HUES6 (cell line): ENCODE measurements around the gene RAB35.
"Not testable (repeated sequence)": the region's sequence is repeated elsewhere in the genome, so short reads cannot be mapped to it uniquely, and the experiment has no call there.

Experiments used
- H3K27ac ChIP-seq: 2 replicates; pipeline ENCODE4 v1.7.0; 2013; ENCODE audit warnings: low read depth, mild to moderate bottlenecking, low read length, inconsistent platforms
- H3K27me3 ChIP-seq: 2 replicates; pipeline ENCODE4 v1.6.1; 2013; ENCODE audit warnings: low read length; ENCODE audit not compliant: control insufficient read depth, insufficient read depth
- H3K36me3 ChIP-seq: 2 replicates; pipeline ENCODE4 v1.6.1; 2013; ENCODE audit warnings: low read length; ENCODE audit not compliant: control insufficient read depth, insufficient read depth
- H3K4me1 ChIP-seq: 2 replicates; pipeline ENCODE4 v1.6.1; 2013; ENCODE audit warnings: low read length; ENCODE audit not compliant: control insufficient read depth, insufficient read depth
- H3K4me3 ChIP-seq: 2 replicates; pipeline ENCODE4 v1.5.1; 2013; ENCODE audit warnings: low read depth, low read length
- H3K9ac ChIP-seq: one replicate; pipeline ENCODE4 v1.6.1; 2013; ENCODE audit warnings: mild to moderate bottlenecking, low read length
- H3K9me3 ChIP-seq: 2 replicates; pipeline ENCODE4 v1.6.1; 2013; ENCODE audit warnings: low read depth, low read length; ENCODE audit not compliant: control insufficient read depth, insufficient read depth

The RAB35 gene

DNA sequence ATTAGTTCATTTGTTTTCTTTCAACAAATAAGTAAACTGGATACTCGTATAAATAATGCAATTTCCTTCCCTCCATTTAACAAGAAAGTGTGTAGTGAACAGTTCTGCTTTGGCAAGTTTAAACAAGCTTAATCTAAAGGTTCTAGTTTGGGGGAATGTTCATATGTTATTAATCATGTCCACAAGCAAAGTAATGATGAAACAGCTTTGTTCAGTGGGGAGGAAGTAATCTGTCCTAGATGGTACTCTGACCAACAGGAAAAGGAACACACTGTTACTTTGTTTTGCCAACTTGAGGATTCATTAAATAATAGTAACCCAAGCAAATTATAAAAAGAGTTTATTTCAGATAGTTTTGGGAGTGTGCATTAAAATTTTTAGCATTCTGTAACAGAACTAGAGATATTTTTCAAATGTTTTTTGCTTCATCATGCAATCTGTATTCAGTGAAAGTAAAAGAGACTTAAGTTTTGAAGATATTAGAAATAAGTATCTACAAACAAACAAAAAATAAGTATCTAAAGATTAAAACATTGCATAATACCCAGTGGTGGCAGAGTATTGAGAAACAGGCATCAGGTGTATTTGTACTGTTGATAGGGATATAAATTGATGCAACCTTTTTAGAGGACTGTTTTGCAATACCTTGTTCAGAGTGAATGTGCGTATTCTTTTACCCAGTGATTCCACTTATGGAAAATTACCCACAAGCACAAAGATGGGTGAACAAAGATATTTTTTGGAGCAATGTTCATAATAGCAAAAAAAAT lies 61.1 kb downstream of the RAB35 start:
- Histone ChIP-seq H3K4me1 (no peaks in the 10 kb centered on the region), H3K9me3 (no peaks in the 10 kb centered on the region), H3K4me3 (no peak overlapping the region), H3K27ac (no peak overlapping the region), H3K27me3 (no peaks in the 10 kb centered on the region), H3K36me3 (no peaks in the 10 kb centered on the region), H3K9ac (no peak overlapping the region)

GRCh38 chr12:120054293-120054692 lies 62.3 kb downstream of the RAB35 start:
- no peak overlapping the region for H3K27ac ChIP-seq
- no peaks in the 10 kb centered on the region for H3K27me3 ChIP-seq
- H3K4me3 ChIP-seq: no peak overlapping the region
- no peaks in the 10 kb centered on the region for H3K4me1 ChIP-seq
- no peak overlapping the region for H3K9ac ChIP-seq
- H3K9me3 ChIP-seq: no peaks in the 10 kb centered on the region
- no peaks in the 10 kb centered on the region for H3K36me3 ChIP-seq

GRCh38 chr12:120051535-120051934 lies 65.0 kb downstream of the RAB35 start:
- Histone ChIP-seq H3K9ac (no peak overlapping the region), H3K9me3 (no peaks in the 10 kb centered on the region), H3K4me1 (no peaks in the 10 kb centered on the region), H3K27ac (no peak overlapping the region), H3K27me3 (no peaks in the 10 kb centered on the region), H3K36me3 (no peaks in the 10 kb centered on the region), H3K4me3 (no peak overlapping the region)

- Histone ChIP-seq H3K4me1 (no peaks in the 10 kb centered on the region), H3K9ac (no peak overlapping the region), H3K27me3 (no peaks in the 10 kb centered on the region), H3K36me3 (no peaks in the 10 kb centered on the region), H3K4me3 (no peak overlapping the region), H3K27ac (no peak overlapping the region), H3K9me3 (no peaks in the 10 kb centered on the region)
Observed at GRCh38 chr12:120049426-120049825, 67.1 kb downstream of the RAB35 start.

GRCh38 chr12:120048263-120048662 lies 68.3 kb downstream of the RAB35 start:
- no peaks in the 10 kb centered on the region for H3K27me3 ChIP-seq
- no peak overlapping the region for H3K4me3 ChIP-seq
- no peaks in the 10 kb centered on the region for H3K4me1 ChIP-seq
- no peak overlapping the region for H3K9ac ChIP-seq
- no peaks in the 10 kb centered on the region for H3K9me3 ChIP-seq
- no peaks in the 10 kb centered on the region for H3K36me3 ChIP-seq
- no peak overlapping the region for H3K27ac ChIP-seq

DNA sequence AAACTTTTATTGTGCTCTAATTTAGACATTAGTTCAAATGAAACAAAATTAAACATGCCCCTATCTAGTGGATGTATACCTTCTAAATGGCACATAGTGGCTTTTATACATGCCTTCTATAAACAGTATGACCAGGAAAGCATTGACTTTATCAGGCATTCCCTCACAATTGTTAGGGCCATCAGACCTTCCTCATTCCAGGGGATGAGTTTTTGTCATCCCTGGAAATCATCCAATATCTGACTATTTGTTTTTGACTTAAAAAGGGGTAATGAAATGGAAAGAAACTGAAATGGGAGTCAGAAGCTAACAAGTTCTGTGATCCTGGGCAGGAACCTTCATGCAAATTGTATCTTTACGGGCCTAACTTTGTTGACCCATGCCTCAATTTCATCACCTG lies 69.5 kb downstream of the RAB35 start:
- Histone ChIP-seq H3K27me3 (no peaks in the 10 kb centered on the region), H3K4me3 (no peak overlapping the region), H3K9ac (no peak overlapping the region), H3K9me3 (no peaks in the 10 kb centered on the region), H3K36me3 (no peaks in the 10 kb centered on the region), H3K4me1 (no peaks in the 10 kb centered on the region), H3K27ac (no peak overlapping the region)

DNA sequence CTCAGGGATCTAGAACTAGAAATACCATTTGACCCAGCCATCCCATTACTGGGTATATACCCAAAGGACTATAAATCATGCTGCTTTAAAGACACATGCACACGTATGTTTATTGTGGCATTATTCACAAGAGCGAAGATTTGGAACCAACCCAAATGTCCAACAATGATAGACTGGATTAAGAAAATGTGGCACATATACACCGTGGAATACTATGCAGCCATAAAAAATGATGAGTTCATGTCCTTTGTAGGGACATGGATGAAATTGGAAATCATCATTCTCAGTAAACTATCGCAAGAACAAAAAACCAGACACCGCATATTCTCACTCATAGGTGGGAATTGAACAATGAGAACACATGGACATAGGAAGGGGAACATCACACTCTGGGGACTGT lies 71.2 kb downstream of the RAB35 start:
- not testable (repeated sequence) for H3K9me3 ChIP-seq, H3K9ac ChIP-seq, H3K36me3 ChIP-seq, H3K4me1 ChIP-seq, H3K27me3 ChIP-seq, H3K27ac ChIP-seq, H3K4me3 ChIP-seq
